HG03175 (cell line): ENCODE results near the gene ZBTB12.
"Not testable (repeated sequence)": the region's sequence is repeated elsewhere in the genome, so short reads cannot be mapped to it uniquely, and the experiment has no call there.

Source experiments
- ATAC-seq: cut with Tn5 transposase; IDR thresholded peaks from one replicate; pipeline ENCODE4 v1.9.1; 2021; ENCODE audit warnings: mild to moderate bottlenecking, moderate library complexity; ENCODE audit not compliant: unreplicated experiment

Gene ZBTB12

DNA sequence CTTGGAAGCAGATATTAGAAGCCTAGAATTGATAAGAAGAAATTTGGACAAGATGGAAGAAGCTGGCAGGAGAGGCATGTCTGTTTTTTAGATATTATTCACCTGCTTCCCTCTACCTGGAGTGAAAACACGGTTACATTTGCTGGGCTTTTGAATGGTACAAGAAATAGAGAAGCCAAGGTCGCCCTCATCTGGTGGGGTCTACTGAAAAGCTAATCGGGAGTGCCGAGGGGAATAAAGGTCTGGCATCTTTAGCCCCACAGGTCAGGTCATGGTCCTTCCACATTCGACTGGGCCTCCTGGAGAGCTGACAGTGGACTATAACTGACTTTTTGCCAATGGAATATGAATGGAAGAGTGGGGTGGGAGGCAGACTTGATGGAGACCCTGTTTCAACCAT lies 21.1 kb upstream of the ZBTB12 start:
- ATAC-seq, result no peak

DNA sequence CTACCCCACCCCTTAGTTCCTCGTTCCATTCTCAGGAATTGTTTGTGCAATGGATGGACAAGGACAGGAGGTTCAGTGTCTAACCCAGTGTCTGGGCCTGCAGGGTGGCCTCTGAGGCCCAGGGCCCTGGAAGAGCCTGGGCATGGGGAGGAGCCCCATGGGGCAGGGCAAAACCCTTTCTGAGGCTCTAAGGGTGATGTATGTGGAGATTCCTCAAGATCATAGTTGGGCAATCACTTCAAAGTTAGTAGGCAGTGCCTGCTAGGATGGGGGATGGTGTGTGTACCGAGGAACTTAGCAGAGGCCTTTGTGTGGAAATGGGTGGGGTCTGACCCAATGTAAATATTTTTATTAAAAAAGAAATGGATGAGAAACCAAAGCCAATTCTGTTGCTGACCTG lies 18.9 kb upstream of the ZBTB12 start:
- no peak for ATAC-seq

DNA sequence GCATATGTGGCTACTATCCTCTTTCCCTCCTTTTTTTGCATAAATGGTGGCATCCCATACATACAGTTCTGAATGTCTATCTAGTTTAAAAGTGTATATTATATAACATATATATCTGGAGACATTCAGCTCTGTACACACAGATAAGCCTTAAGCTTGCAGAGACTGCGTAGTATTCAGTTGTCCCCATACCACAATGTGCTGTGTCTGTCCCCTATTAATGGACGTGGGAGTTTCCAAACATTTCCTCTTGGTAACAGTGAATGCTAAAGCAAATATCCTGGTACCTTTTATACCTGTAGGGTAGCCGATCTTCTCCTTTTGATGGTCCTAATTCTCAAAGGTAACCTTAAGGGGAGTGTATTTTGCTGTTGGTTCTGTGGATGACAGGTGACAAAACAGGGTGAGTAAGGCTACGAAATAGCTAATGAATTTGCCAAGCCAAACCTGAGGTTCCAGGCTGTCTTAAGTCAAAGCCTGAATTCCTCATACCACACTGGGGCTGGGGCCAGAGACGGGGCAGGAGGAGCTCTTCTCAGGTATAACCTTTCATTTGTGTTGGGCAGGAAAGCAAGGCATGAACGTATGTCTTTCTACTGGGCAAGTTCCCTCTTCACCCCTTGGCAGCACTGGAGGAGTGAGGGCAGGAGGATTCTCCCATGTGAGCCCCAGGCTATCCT lies 17.9 kb upstream of the ZBTB12 start:
- ATAC-seq, result no peak

DNA sequence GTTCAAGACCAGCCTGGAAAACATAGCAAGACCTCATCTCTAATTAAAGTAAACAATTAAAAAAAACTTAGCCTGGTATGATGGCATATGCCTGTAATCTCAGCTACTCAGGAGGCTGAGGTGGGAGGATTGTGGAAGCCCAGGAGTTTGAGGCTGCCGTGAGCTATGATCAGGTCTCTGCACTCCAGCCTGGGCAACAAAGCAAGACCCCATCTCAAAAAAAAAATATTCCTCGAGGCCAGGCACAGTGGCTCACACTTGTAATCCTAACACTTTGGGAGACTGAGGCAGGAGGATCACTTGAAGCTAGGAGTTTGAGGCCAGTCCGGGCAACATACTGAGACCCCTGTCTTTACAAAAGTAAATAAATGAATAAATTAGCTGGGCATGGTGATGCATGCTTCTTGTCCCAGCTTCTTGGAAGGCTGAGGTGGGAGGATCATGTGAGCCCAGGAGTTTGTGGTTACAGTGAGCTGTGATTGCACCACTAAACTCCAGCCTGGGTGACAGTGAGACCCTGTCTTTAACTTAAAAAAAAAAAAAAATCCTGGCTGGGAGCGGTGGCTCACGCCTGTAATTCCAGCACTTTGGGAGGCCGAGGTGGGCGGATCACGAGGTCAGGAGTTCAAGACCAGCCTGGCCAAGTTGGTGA lies 16.3 kb upstream of the ZBTB12 start:
- no peak for ATAC-seq

DNA sequence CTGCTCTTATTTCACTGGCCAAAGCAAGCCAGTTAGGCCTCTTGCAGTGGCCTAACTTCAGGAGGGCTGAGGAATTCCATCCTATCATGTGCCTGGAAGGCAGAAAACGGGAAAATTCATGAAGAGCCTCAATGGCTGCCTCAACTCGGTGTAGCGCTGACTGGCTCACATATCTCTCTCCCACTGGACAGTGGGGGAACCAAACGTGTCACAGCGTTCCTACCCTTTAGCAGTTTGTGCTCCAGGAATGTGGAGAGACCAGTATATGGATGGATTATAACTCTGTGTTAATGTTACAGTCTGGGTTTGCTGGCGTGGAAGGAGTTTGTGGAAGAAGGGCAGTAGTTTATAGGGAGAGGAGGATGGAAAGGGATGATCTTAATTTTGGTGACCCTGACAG lies 13.9 kb upstream of the ZBTB12 start:
- no peak for ATAC-seq

DNA sequence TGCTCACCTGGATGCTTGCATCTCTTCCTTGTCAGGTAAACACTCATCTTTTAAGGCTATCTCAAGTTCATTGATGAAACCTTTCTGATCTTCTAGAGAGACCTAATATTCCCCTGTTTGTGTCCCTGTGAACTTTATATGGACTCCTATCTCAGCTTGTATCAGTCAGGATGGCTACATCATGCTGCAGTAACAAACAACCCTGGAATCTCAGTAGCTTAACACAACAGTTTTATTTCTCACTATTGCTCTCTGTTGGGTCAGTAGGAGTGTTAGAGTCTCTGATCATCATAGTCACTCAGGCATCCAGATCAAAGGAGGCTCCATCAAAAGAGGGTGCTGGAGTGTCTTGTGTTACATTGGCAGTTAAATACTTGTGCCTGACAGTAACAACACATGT lies 13.5 kb upstream of the ZBTB12 start:
- no peak for ATAC-seq

DNA sequence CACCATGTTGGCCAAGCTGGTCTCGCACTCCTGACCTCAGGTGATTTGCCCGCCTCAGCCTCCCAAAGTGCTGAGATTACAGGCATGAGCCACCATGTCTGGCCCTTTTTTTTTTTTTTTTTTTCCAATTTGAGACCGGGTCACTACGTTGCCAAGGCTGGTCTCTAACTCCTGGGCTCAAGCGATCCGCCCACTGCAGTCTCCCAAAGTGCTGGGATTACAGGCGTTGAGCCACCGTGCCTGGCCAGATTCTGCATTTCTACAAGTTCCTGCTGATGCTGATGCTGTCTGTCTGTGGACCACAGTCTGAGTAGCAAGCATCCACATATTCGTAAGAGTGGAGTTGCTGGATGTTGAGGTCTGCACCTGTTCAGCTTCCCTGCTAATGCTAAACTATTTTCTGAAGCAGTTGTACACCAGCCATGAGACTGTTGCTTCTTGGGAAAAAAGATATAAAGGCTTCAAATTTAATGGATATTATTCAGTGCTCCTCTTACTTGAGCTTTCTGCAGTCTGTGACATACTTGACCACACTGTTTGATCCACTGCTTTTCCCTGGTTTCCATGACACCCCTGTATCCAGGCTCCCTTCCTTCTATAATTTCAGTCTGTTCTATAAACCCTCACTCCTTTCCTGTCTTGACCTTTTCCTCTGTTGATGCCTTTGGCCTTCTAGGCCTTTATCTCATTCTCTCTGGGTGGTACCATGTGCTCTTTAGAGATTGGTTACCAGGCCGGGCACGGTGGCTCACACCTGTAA lies 10.1 kb upstream of the ZBTB12 start:
- ATAC-seq, result no peak

DNA sequence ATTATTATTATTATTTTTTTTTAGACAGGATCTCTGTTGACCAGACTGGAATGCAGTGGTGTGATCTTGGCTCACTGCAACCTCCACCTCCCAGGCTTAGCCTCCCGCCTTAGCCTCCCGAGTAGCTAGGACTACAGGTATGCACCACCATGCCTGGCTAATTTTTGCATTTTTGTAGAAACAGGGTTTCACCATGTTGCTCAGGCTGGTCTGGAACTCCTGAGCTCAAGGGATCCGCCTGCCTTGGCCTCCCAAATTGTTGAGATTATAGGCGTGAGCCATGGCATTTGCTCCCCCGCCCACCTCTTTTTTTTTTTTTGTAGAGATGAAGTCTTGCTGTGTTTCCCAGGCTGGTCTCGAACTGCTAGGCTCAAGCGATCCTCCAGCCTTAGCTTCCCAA lies 7.4 kb upstream of the ZBTB12 start:
- ATAC-seq, result not testable (repeated sequence)

DNA sequence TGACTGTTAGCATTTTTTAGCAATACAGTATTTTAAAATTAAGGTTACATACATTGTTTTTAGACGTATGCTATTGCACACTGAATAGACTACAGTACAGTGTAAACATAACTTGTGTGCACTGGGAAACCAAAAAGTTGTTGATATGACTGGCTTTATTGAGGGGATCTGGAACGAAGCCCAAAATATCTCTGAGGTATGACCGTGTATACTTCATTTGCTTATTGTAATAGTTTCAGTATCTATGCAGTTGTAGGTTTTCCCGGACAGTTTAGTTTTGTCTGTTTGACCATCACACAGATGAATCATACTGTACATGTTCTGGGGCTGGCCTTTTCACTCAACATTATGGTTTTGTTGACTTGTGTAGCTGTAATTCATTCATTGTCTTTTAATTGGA lies 6.9 kb upstream of the ZBTB12 start:
- ATAC-seq, result peak; percentile 84

DNA sequence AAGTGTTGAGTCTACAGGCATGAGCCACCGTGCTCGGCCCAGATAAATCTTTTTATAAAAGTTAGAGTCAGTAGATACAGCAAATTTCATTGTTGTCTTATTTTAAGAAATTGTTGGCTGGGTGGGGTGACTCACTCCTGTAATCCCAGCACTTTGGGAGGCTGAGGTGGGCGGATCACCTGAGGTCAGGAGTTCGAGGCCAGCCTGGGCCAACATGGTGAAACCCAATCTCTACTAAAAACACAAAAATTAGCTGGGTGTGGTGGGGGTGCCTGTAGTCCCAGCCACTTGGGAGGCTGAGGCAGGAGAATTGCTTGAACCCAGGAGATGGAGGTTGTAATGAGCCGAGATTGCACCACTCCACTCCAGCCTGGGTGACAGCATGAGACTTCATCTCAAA lies 6.4 kb upstream of the ZBTB12 start:
- not testable (repeated sequence) for ATAC-seq

DNA sequence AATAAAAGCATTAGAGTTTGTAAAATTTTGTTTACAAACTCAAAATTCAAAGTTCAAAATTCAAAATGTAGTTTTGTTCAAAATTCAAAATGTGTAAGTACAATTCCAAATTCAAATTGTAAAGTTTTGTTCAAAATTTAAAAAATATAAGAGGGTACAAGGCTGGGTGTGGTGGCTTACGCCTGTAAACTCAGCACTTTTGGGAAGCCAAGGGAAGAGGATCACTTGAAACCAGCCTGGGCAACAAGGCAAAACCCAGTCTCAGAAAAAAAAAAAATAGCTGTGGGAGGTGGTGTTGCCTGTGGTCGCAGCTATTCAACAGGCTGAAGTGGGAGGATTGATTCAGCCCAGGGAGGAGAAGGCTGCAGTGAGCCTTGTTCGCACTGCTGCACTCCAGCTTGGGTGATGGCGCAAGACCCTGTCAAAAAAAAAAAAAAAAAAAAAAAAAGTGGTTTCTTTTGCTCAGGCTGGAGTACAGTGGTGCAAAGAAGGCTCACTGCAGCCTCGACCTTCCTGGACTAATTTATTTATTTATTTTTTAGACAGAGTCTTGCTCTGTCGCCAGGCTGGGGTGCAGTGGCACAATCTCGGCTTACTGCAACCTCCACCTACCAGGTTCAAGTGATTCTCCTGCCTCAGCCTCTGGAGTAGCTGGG lies 5.4 kb upstream of the ZBTB12 start:
- ATAC-seq, result no peak

DNA sequence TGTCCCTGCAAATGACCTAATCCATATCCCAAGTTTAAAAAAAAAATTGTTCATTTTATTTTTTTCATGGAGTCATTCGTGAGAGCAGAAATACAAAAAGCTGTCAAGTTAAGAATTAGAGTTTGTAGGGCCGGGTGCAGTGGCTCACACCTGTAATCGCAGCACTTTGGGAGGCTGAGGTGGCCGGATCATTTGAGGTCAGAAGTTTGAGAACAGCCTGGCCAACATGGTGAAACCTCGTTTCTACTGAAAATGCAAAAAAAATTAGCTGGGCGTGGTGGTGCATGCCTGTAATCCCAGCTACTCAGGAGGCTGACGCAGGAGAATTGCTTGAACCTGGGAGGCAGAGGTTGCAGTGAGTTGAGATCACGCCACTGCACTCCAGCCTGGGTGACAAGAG lies 4.8 kb upstream of the ZBTB12 start:
- ATAC-seq, result not testable (repeated sequence)

DNA sequence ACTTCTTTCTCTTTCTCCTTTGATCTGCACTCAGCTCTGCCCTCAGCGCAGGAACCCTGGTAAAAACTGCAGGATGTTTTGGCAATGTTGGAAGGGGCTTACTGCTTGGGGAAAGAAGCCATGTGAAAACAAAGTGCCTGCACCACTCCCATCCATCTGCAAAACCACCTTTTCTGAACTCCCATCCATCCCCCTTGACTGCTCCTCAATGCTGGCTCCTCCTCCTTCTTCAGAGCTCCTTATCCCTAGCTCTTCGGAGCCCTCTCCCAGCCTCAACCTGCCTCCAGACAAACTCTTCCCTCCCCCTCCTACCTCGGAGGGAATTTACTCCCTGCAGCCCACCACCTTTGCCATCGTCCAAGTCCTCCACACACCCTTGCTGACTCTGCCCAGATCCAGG lies 4.2 kb upstream of the ZBTB12 start:
- no peak for ATAC-seq

DNA sequence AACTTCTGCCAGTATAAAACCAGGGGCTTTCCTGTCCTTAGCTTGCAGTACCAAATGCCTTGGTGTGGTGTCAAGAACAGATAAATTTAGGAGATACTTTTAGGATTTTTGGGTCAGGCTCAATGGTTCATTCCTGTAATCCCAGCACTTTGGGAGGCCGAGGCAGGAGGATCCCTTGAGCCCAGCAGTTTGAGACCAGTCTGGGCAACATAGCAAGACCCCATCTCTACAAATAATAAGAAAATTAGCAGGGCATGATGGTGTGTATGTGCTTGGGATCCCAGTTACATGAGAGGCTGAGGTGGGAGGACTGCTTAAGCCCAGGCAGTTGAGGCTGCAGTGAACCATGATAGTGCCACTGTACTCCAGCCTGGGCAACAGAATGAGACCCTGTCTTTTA lies 3.2 kb upstream of the ZBTB12 start:
- ATAC-seq, result no peak

DNA sequence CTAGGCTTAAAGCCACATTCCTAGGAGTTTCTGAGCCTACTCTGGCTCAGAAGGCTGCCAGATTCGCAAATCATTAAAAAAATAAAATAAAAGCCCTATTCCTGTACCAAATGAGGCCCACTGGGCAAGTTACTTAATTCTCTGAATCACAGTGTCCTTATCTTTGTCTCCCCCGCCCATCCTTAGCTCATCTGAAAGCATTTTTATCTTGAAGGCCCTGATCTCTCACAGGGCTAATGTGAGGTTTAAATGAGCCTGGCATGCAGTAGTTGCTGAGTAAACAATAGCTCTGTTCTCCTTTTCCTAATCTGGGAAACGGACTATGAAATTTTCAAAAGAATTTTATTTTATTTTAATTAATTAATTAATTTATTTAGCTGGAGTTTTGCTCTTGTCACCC lies 2.1 kb upstream of the ZBTB12 start:
- ATAC-seq, result no peak

DNA sequence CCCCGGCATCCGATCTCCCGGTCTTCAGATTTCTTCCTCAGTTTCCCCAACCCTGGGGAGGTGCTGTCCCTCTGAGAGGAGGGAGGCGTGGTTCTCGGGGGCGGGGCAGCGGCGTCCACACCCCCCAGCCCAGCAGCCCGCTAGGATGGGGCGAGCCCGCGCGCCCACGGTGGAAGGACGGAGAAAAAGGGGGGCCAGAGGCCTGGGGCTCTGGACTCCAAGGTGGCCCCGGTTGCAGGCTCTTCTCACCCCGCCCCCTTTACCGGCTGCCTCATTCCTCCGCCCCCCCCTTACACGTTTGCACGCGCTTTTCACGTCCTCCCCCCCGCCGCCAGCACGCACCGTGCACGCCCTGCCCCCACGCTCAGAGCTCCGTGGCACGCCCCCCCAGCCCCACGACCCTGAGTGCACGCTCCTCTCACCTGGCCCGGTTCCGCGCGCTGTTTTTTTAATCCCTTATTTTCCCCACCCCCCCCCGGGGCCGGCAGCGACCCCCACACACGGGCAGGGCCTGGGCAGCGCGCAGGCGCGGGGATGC lies 402 bp downstream of the ZBTB12 start:
- no peak for ATAC-seq

DNA sequence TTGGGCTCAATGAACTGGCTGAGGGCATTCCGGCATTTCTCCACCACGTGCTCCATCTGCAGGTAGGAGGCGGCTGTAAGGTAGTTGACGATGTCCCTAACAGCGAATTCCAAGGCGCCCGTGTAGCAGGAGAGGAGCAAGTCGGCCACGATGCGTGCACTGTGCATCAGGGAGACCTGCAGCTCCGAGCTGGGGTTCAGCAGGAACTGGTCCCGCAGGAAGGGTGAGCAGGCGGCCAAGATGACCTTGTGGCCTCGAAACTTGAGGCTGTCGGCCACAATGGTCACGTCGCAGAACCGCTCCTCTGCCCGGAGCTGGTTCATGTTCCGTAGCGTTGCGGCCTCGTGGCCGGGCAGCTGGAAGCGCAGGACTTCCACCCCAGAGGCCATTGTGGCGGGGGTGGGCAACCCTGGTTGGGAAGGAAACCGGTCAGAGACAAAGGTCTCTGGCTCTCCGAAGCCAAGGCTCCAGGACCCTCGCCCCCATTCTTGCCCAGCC lies 920 bp downstream of the ZBTB12 start:
- no peak for ATAC-seq

DNA sequence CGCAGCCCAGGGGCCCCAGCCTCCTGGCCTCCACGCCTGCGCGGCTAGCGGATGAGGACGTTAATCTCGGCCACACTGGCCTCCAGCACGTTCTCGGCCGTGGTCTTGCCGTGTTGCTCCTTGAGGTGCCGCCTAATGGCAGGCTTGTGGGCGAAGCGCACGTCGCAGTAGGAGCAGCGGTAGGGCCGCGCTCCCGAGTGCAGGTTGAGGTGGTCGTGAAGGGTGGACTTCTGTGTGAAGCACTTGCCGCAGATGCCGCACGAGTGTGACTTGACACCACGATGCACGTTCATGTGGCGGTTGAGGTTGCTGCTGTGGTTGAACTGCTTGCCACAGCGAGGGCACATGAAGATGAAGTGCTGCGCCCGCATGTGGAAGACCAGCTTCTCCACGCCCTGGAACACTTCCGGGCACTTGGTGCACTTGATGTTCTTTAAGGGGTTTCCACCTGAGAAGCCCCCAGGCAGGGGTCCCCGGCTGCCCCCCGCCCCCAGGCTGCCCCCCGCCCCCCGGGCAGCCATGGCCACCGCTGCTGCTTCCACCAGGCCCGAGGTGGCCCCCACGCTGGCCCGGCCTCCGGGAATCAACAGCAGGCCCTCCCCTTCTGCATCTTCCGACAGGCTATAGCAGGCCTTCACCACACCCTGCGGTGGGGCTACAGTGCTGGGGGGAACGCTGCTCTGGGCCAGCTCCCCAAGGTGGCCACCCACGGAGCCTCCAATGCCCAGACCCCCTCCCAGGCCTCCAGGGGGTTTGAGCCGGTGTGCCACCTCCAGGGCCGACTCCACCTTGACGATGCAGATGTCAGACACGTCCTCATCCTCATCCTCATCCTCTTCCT lies 1.8 kb downstream of the ZBTB12 start:
- ATAC-seq, result no peak

DNA sequence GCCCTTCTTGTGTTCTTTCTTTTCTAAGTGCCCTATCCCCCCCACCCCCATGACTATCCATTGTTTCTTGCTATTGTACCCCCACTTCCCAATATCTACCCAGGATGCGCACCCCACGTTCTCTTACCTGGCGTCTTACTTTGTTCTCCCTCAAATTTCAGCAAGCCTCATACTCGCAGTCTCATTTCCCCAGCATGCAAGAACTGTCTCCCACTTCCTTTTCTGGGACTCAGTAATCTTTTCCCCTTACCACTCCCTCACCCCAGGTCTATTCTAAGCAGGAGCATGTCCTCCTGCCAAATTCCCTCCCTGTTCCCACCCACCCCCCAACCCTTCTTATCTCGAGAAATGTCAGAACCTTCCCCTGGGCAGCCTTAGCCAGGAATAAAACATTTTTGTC lies 2.7 kb downstream of the ZBTB12 start:
- ATAC-seq, result no peak

DNA sequence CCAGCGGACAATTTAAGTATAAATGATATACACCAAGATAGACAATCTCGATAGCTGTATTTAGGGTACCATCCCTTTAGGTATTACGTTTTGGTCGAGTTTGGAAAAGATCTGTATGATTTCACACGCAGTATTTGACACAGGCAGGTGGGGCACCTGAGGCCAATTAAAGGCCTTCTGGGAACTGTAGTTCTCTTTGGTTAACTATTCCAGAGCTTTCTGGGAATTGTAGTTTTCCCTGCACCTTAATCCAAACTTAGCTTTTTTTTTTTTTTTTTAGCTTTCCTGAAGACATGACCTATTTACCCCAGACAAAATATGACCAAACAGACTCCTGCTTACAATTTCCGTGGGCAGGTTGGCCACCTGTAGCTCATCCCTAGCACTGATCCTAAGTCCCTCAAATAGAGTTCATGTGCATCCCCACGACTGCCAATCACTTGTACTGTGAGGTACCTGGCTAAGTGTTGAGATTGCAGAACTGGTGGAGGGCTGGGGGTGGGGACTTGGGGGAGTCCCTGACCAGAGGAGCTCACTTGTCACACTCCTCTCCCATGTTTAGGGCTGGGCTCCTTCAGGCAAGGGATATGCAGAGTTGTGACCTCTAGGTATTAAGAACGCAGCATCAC lies 3.4 kb downstream of the ZBTB12 start:
- no peak for ATAC-seq
